Measurements from ENCODE around the gene CKB. TPM values are rescaled to one million over a fixed set of nuclear protein-coding genes. Genes with fewer than 3 reads are reported as not detected.

CKB gene
- total and polyA plus RNA-seq, 9 of the 15 experiments (the other 6 are each of a cell fraction or from before 2014, with no cell fraction given) = 23.9 to 692 (median 132) TPM

DNA sequence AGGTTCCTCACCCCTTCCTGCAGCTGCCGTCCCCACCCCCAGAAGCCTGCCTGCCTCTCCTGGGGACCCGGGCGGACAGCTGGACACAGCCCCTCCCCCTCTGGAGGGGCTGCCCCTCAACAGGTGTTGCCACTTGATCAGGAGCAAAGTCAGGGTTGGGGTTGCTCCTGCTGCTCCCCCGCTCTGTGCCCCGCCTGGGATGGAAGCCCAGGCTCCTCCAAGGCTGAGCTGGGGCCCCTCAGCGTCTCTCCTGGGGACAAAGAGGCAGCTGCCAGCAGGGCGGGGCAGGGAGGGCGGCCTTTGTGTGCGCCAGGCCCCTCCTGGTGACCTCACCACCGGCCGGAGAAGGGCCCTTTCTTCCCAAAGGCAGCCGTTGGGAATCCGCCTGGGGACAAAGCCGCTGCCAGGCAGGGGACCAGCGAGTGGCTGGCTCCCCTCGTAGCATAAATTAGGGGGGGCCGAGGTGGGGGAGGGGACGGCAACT, 20.0 kb upstream of the CKB start (continued):
- TF ChIP-seq ZHX1 (conservative IDR thresholded peaks at IDR 0.05; ENCODE audit: low read length) (no peak), ATF6 (CRISPR knock-in tag; IDR thresholded peaks at IDR 0.05) (no peak), TCF7L2 (IDR thresholded peaks at IDR 0.05; ENCODE audit: low read depth, low read length) (no peak)
